Dermis blood vessel endothelial cell (primary cell): ENCODE results near the gene PGM5. TPM values are rescaled to one million over a fixed set of nuclear protein-coding genes. Genes with fewer than 3 reads are reported as not detected.
"Not testable (repeated sequence)": the region's sequence is repeated elsewhere in the genome, so short reads cannot be mapped to it uniquely, and the experiment has no call there.

Source experiments
- DNase-seq: peaks from one replicate; pipeline ENCODE4 v3.0.0; 2010
- total RNA-seq: library from RNA; depleted of rRNA; stranded (reverse); fragments of >200 nt; gene quantifications from 2 replicates; pipeline ENCODE4 v1.2.3, GENCODE V29; 2014

PGM5 gene
- total RNA-seq, 1 donor from 2014 or later, result 110 TPM

- not testable (repeated sequence) for DNase-seq
Measured at GRCh38 chr9:68383894-68384293, 27.5 kb downstream of the PGM5 start.

DNA sequence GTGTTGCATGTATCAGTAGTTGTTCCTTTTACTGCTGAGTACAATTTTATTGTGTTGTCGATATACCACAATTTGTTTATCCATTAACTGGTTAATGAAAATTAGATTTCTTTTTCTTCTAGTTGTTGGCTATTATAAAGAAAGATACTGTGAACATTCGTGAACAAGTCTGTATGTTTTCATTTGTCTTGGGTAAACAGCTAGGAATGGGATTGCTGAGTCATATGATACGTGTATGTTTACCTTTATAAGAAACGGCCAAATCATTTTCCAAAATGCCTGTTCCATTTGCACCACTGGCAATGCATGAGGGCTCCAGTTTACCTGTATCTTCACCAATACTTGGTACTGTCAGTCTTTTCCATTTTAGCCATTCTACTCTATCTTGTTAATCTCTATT is 33.1 kb downstream of the PGM5 start:
- DNase-seq, result not testable (repeated sequence)

DNA sequence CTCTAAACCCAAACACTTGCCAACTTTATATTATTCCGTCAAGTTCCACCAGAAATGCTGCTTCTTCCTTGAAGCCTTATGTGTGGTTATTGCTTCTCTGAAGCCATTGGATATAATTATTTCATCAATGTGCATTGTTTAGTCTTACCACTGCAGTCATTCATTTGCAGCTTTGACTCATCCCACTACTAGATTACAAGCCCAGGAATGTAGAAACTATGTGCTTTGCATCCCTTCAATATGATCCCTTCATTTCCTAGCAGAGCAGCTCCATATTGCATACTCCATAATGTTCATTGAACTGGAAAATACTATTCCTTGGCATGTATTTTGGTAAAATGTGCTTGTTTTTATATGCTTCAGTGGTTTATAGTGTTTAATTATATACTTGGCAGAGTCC is 34.3 kb downstream of the PGM5 start:
- DNase-seq, result not testable (repeated sequence)

GRCh38 chr9:68396411-68397094 is 40.1 kb downstream of the PGM5 start:
- not testable (repeated sequence) for DNase-seq

DNA sequence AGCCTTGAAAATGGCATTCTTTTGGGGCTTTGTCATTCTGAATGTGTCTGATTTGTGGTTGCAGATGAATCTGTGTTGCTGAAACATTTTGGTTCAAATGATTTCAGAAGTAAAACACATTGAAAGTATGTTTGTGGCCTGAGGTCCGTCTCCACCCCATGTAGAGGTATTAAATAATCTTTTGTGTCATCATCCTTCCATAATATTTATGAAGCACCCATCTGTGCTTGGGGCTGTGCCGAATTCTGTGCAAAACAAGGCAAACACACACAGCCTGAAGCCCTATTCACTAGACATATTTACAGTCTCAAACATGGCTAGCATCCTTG is 40.6 kb downstream of the PGM5 start:
- not testable (repeated sequence) for DNase-seq

DNA sequence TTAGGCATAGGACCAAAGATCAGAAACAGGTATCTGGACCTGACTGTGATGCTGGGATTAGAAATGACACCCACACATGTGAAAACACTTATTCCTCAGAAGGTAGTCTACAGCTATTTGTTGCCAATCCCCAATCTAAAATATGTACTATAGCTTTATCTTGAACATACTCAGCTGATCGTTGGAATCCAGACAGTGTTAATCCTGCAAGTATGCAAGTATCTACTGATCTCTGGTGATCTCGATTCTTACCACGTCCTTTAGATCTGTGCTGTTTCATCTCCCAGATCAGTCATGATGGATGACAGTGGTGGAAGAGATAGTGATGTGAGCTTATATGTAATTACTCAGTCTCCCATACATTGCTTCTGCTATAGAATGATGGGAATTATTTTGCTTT is 41.4 kb downstream of the PGM5 start:
- DNase-seq, result not testable (repeated sequence)

DNA sequence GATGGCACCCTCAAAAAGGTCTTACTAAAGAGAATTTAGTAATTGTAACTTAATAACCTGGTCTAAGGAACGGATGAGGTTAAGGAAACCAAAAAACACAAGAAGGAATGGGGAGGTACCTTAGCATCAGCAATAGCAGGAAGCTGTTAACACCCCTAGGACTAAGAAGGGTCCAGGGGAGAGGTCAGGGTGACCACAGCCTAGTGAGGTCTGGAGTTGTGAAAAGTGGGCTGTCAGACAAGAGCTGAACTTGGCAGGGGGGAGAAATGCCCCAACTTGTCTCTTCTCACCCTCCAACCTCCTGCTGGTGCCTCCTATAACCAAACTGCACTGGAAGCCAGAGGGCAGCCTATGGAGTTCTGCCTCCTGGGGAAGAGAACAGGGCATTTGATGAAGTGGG is 41.9 kb downstream of the PGM5 start:
- not testable (repeated sequence) for DNase-seq

- DNase-seq, result not testable (repeated sequence)
Measured at GRCh38 chr9:68404421-68405185, 48.2 kb downstream of the PGM5 start.

- not testable (repeated sequence) for DNase-seq
Measured at GRCh38 chr9:68411865-68412264, 55.5 kb downstream of the PGM5 start.

GRCh38 chr9:68412754-68413153 is 56.3 kb downstream of the PGM5 start:
- DNase-seq, result not testable (repeated sequence)

GRCh38 chr9:68415065-68415464 is 58.7 kb downstream of the PGM5 start:
- not testable (repeated sequence) for DNase-seq

DNA sequence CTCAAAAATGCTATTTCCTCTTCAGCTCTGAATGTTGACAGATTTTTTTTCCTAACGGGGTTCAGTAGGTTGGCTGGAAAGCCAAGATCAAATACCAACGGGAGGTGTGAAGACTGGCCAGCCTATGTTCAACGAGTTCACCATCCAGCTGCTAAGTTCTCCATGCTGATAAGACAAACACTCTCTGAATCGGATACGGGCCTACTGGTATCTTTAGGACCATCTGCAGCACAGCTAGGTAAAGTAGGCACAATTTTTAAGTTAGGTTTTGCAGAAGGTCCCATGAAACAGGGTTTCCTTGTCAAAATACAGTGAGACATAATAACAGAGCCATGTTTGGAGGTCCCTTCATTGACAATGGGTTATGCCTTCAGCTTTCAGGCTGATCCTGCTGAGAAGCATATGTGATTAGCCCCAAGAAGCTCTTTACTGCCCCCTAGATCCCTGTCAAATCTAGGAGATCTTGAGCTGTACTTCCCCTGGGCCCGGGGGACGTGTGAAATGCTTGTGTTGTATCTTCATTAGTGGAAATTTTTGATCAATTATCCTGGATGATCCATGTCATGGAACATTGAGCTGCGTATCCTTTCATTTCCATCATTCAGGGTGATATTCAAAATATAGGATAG is 60.6 kb downstream of the PGM5 start:
- DNase-seq, result no peak

GRCh38 chr9:68417762-68418161 is 61.4 kb downstream of the PGM5 start:
- DNase-seq, result no peak

- no peak for DNase-seq
Measured at GRCh38 chr9:68418259-68418845, 61.9 kb downstream of the PGM5 start.

- no peak for DNase-seq
Measured at GRCh38 chr9:68419901-68420300, 63.5 kb downstream of the PGM5 start.

DNA sequence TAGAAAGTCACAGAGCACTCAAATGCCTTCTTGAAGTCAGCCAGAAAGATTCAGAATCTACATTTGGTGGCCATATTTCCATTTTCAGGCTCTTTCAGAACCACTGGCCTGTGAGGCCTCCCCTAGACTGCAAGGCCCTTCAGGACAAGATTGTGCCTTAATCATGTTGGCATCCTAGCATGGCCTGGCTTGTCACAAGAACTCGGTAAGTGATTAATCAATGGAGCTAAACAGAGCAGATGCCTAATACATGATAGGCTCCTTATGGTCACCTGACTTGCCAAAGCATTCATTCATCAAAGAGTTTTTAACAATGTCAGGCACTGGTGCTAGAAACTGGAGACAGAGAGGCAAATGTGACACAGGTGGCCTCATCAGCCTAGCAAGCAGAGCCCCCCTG is 70.3 kb downstream of the PGM5 start:
- DNase-seq, result no peak

DNA sequence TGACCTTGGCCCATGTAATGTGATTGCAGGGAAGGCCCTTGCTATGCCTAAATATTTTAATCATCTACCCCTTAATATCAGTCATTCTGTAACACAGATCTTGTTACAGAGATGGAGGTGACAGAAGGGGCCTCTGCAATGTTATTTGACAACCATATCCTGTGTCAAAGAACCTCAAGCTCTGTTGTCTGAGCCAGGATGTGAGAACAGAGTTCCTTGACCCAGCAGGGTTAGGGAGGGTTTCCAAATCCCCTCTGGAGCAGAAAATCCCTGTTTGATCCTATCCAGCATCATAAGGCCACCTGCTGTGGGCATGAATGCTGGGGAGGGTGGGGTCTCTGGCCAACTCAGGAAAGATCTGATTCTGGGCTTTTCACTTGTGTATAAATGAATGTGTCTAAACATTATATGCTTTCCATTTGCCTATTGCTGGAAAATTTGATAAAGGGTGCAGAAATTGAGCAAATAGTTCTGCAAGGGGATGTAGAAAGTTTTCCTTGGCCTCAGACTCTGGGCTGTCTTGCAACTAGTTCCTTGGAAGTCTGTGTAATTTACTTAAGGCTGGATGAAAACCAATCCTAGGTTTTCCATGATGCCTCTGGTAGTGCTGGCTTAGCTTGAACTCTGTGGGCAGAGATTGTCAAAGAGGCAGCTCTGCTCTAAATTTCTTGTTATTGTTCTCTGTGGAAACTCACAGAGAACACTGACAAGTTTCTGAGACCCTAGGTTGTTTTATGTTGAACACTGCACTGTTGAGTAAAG is 71.0 kb downstream of the PGM5 start:
- no peak for DNase-seq

DNA sequence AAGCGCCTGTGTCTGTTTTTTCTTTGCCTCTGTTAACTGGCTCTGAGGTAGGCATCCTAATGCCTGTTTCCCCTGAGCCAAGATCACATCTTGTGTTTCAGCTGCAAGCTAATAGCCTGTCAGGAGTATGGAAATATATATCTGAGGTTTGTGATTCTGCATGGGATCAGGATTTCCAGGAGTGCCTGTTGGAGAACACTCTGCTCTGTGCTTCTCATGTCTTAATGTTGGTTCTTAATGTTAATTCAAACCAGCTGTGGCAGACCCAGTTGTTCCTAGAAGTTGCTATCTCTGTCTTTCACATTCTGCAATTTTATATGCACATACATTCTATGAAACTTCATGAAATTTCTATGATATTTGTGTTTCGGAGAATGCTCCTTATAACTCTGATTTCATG is 72.1 kb downstream of the PGM5 start:
- no peak for DNase-seq

- DNase-seq, result no peak
Measured at GRCh38 chr9:68429631-68430030, 73.2 kb downstream of the PGM5 start.

DNA sequence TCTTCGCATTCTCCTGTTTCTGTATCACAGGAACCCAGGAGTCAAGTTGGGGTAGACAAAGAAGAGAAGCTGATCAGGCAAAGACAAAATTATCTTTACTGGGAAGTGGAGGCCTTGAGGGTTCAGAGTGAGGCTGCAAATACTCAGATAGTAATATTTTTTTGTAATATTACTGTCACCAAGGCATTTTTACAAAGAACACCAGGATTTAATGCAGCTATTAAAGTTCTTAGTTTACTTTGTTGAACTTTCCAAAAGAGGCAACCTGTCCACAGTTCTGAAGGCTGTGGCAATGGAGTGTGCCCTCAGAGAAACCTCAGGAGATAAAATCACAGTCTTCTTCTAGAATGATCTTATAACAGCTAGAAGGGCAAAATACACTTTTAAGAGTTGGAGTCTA is 74.9 kb downstream of the PGM5 start:
- DNase-seq, result no peak

- no peak for DNase-seq
Measured at GRCh38 chr9:68433531-68434110, 77.2 kb downstream of the PGM5 start.

DNA sequence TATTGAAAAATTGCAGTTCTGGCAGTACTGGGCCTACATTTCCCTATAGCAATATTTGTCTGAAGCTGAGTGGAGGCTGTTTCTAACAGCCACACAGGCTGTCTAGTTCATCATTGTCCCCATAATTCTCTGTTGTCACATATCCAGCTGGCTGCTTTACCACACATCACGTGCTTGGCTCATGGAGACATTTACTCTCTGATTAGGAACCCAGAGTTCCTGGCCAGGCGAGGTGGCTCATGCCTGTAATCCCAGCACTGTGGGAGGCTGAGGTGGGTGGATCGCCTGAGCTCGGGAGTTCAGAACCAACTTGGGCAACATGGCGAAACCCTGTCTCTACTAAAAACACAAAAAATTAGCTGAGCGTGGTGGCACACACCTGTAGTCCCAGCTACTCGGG is 81.4 kb downstream of the PGM5 start:
- DNase-seq, result no peak
